Esophagus muscularis mucosa (tissue), 4 donors: Measurements from ENCODE around the gene ADAM30.

Experiments
- CTCF ChIP-seq, 3 experiments: fragments of 200-600 bp in 2 of 3; fragments of 450-650 bp in 1 of 3; sonication (generic) in 2 of 3; IDR thresholded peaks; one replicate each; pipeline ENCODE4 v1.5.1; 2017 to 2019; ENCODE audit warnings: antibody characterized with exemption in 3 of 3, mild to moderate bottlenecking in 2 of 3, moderate library complexity in 1 of 3
- EP300 ChIP-seq: sonication (generic); formaldehyde crosslinking; IDR thresholded peaks from one replicate; pipeline ENCODE4 v1.6.1; 2017; ENCODE audit warnings: antibody characterized with exemption
- POLR2A ChIP-seq: fragments of 450-650 bp; IDR thresholded peaks from one replicate; pipeline ENCODE4 v1.6.1; 2017; ENCODE audit warnings: antibody characterized with exemption, moderate library complexity, mild to moderate bottlenecking, low read depth
- POLR2AphosphoS5 ChIP-seq, 2 donors: sonication (generic); formaldehyde crosslinking; IDR thresholded peaks; one replicate each; pipeline ENCODE4 v1.6.1; 2017; ENCODE audit warnings: antibody characterized with exemption in 2 of 2

GRCh38 chr1:119917304-119918055 is 21.2 kb upstream of the ADAM30 start:
- TF ChIP-seq POLR2A (no peak), CTCF (IDR thresholded peaks at IDR 0.05) (no peak), POLR2AphosphoS5 (IDR thresholded peaks at IDR 0.05) (no peak), EP300 (no peak)
